ENCODE data around the gene ABCB4. TPM values are rescaled to one million over a fixed set of nuclear protein-coding genes. Genes with fewer than 3 reads are reported as not detected.

The ABCB4 gene
- polyA plus RNA-seq, 1 experiment, result 1.9 TPM

DNA sequence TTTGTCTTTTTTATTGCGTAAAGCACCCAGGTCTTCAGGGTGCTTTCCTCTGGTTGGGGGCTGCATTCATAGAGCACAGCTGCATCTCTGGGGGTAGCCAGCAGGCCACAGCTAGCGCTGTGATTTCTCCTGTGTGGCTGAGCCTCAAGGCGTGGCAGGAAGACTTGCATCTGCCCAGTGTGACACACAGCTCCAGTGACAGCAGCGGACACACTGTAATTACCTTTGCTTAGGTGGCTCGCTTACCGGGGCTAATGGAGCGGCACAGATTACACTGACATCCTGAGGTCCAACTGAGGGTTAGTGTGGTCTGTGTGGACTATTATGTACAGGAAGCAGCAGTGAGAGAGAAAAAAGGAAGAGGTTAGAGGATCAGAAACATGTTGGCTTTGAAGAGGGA lies 27.1 kb downstream of the ABCB4 start:
- TF ChIP-seq, protein P1, sequence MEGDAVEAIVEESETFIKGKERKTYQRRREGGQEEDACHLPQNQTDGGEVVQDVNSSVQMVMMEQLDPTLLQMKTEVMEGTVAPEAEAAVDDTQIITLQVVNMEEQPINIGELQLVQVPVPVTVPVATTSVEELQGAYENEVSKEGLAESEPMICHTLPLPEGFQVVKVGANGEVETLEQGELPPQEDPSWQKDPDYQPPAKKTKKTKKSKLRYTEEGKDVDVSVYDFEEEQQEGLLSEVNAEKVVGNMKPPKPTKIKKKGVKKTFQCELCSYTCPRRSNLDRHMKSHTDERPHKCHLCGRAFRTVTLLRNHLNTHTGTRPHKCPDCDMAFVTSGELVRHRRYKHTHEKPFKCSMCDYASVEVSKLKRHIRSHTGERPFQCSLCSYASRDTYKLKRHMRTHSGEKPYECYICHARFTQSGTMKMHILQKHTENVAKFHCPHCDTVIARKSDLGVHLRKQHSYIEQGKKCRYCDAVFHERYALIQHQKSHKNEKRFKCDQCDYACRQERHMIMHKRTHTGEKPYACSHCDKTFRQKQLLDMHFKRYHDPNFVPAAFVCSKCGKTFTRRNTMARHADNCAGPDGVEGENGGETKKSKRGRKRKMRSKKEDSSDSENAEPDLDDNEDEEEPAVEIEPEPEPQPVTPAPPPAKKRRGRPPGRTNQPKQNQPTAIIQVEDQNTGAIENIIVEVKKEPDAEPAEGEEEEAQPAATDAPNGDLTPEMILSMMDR (IDR thresholded peaks at IDR 0.05; ENCODE audit: insufficient read depth, low read depth, low read length), result no peak
- POLR2A ChIA-PET, result no interaction called here
- Histone ChIP-seq H3K4me3 (ENCODE audit: low read depth, low read length) (no peak overlapping the region), H3K36me3 (ENCODE audit: control insufficient read depth, insufficient read depth, low read length) (no peaks in the 10 kb centered on the region), H3K27me3 (ENCODE audit: control insufficient read depth, insufficient read depth, low read length) (no peaks in the 10 kb centered on the region)
- CTCF ChIA-PET, result interaction anchor here (1.0 kb wide), 1 partner anchor 9 kb away, joined by 3 read pairs; no protein-coding TSS in a partner anchor
- no peak for DNase-seq (ENCODE audit: low read depth)

DNA sequence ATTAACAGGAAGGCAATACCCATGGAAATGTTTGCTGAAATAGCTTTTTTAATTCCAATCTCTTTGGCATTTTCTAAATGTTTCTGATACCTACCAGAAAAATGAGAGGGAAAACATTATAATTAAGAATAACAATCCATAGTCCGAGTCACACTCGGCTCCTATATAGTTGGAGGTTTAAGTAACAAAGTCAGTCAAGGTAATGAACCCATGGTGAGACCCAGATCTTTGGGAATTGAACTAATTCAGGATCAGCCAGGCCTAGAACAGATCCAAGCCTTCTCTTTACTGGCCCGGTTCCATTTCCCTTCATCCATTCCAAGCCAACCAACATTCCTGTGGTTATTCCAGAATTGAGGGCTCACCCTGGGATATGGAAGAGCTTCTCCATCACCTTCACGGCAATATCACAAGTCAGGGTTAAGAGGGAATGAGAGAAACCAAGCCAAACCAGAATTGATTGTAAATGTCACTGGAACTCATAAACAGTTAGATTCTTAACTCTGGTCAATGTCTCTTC lies 28.3 kb downstream of the ABCB4 start:
- no peaks in the 10 kb centered on the region for H3K27me3 ChIP-seq (ENCODE audit: control insufficient read depth, insufficient read depth, low read length)
- TF ChIP-seq, protein P1 (IDR thresholded peaks at IDR 0.05; ENCODE audit: insufficient read depth, low read depth, low read length), result no peak
- CTCF ChIA-PET, result no interaction called here
- no peaks in the 10 kb centered on the region for H3K36me3 ChIP-seq (ENCODE audit: control insufficient read depth, insufficient read depth, low read length)
- POLR2A ChIA-PET, result no interaction called here
- H3K4me3 ChIP-seq (ENCODE audit: low read depth, low read length), result no peak overlapping the region
- DNase-seq (ENCODE audit: low read depth), result peak; percentile 47

DNA sequence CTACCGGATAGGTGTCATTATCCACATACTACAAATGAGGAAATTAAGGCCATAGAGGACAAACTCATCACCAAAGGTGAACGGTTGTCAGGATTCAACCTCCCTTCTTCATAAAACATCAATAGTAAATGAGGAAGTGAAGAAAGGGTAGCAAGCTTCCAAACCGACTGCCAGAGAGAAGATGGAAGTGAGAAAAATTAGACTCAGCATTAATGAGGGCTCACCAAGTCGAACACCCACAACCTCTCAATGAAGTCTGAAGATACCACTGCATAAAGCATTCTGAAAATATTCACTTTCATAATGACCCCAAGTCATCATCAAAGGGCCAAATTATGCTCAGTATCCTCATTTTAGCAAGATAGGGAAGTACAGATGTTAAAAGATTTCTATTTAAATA lies 29.6 kb downstream of the ABCB4 start:
- no peak for DNase-seq (ENCODE audit: low read depth)

DNA sequence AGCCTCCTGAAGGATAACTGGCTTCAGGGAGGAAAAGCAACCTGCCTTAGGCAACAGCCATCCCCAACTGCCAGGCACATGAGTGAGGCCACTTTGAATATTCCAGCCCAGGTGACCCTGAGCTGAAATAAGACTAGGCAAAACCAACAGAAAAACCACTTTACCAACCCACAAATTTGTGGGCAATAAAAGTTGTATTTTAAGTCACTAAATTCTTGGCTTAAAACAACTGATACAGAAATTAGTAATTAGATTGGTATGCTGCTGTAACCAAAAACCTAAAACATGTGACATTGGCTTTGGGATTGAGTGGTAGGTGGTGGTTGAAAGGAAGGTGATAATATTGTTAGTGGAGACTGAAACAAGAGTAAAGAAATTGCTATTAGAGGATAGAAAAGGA lies 39.9 kb downstream of the ABCB4 start:
- CTCF ChIA-PET, result interaction anchor here (0.7 to 1.3 kb wide), 3 partner anchors 9 to 311 kb away, joined by 3 to 4 read pairs (median 3); no protein-coding TSS in a partner anchor
- POLR2A ChIA-PET, result interaction anchor here (0.6 kb wide), 1 partner anchor 127 kb away, joined by 3 read pairs; no protein-coding TSS in a partner anchor
- no peak for DNase-seq (ENCODE audit: low read depth)
- Histone ChIP-seq H3K27me3 (ENCODE audit: control insufficient read depth, insufficient read depth, low read length) (no peaks in the 10 kb centered on the region), H3K4me3 (ENCODE audit: low read depth, low read length) (no peak overlapping the region), H3K36me3 (ENCODE audit: control insufficient read depth, insufficient read depth, low read length) (no peaks in the 10 kb centered on the region)
- TF ChIP-seq, protein P1 (IDR thresholded peaks at IDR 0.05; ENCODE audit: insufficient read depth, low read depth, low read length), result no peak

More for the DNA sequence above, 29.6 kb downstream of the ABCB4 start:
- Histone ChIP-seq H3K27me3 (ENCODE audit: control insufficient read depth, insufficient read depth, low read length) (no peaks in the 10 kb centered on the region), H3K4me3 (ENCODE audit: low read depth, low read length) (no peak overlapping the region), H3K36me3 (ENCODE audit: control insufficient read depth, insufficient read depth, low read length) (no peaks in the 10 kb centered on the region)
- CTCF ChIA-PET, result no interaction called here
- TF ChIP-seq, protein P1 (IDR thresholded peaks at IDR 0.05; ENCODE audit: insufficient read depth, low read depth, low read length), result no peak
- POLR2A ChIA-PET, result no interaction called here

DNA sequence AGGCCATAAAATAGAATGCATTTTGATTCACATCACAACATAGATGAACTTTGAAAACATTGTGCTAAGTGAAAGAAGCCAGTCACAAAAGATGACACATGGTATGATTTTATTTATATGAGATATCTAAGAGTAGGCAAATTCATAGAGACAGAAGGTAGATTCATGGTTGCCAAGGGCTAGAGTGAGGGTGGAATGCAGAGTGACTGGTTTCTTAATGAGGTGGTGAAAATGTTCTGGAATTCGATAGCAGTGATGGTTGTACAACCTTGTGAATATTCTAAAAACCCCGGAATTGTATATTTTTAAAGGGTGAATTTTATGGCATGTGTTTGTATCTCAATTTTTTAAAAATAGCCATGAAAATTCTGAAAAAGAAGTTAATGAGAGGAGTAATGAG lies 42.9 kb downstream of the ABCB4 start:
- H3K36me3 ChIP-seq (ENCODE audit: control insufficient read depth, insufficient read depth, low read length), result no peaks in the 10 kb centered on the region
- H3K4me3 ChIP-seq (ENCODE audit: low read depth, low read length), result no peak overlapping the region
- H3K27me3 ChIP-seq (ENCODE audit: control insufficient read depth, insufficient read depth, low read length), result no peaks in the 10 kb centered on the region
- ChIA-PET POLR2A (no interaction called here), CTCF (interaction anchor here (1.1 kb wide), 1 partner anchor 9 kb away, joined by 4 read pairs; no protein-coding TSS in a partner anchor)
- DNase-seq (ENCODE audit: low read depth), result no peak
- TF ChIP-seq, protein P1 (IDR thresholded peaks at IDR 0.05; ENCODE audit: insufficient read depth, low read depth, low read length), result no peak
